ENCODE data around the gene MRPS7. TPM values are rescaled to one million over a fixed set of nuclear protein-coding genes. Genes with fewer than 3 reads are reported as not detected.
"Not testable (repeated sequence)": the region's sequence is repeated elsewhere in the genome, so short reads cannot be mapped to it uniquely, and the experiment has no call there.

Gene MRPS7
- total RNA-seq, 6 donors from 2014 or later, result 23.7 to 56.7 (median 36.9) TPM

- Histone ChIP-seq H3K4me1 (peaks cover 7 to 37% (median 10%) of the 10 kb centered on the region in 4 donors), H3K36me3 (peaks cover 0 to 9% (median 0%) of the 10 kb centered on the region in 4 donors), H3K4me3 (no peak overlapping the region), H3K27me3 (no peaks in the 10 kb centered on the region), H3K27ac (no peak overlapping the region), H3K9me3 (no peaks in the 10 kb centered on the region)
- DNase-seq (no peak), ATAC-seq (ENCODE audit: low FRiP score in 2 of 2) (no peak)
- WGBS, 2 donors, result 88 to 93% methylated on average over 8 of the region's 8 CpGs
- no peak for TF ChIP-seq EP300 (IDR thresholded peaks at IDR 0.05)
- TF ChIP-seq CTCF (IDR thresholded peaks at IDR 0.05), result no peak
- TF ChIP-seq POLR2AphosphoS5 (IDR thresholded peaks at IDR 0.05), result no peak
- no peak for TF ChIP-seq POLR2A (IDR thresholded peaks at IDR 0.05)
Observed at GRCh38 chr17:75252039-75252816, 9.5 kb upstream of the MRPS7 start.

- peak in 1 of 2 donors; percentile 62 for DNase-seq
- not testable (repeated sequence) for H3K4me3 ChIP-seq; ATAC-seq (ENCODE audit: low FRiP score in 2 of 2); H3K27me3 ChIP-seq; H3K36me3 ChIP-seq; H3K9me3 ChIP-seq
- peak overlapping the region in 3 of 4 donors; percentile 40 to 65 (median 44) for H3K27ac ChIP-seq
- 50 to 80% methylated on average over 7 to 11 of the region's 11 CpGs for WGBS, 2 donors
- peaks cover 20 to 52% (median 27%) of the 10 kb centered on the region in 4 donors for H3K4me1 ChIP-seq
Observed at GRCh38 chr17:75255954-75256698, 5.6 kb upstream of the MRPS7 start.

DNA sequence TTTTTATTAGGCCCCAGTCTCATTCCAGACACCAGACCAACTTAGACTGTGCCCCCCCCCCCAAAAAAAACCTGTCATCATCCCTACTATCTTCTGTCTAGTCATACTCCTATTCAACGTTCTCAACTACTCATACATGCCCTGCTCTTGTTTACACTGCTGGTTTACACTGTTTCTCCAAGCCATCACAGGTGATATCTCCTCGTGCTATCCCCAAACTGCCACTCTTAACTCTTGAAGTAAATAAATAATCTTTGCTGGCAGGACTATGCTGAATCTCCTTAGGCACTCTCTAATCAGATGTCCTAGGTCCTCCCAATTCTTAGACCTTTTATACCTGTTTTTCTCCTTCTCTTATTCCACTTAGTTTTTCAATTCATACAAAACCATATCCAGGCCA lies 4.5 kb upstream of the MRPS7 start:
- not testable (repeated sequence) for H3K27ac ChIP-seq; ATAC-seq (ENCODE audit: low FRiP score in 2 of 2); H3K27me3 ChIP-seq; DNase-seq; H3K9me3 ChIP-seq; H3K4me3 ChIP-seq; H3K36me3 ChIP-seq
- peaks cover 23 to 52% (median 27%) of the 10 kb centered on the region in 4 donors for H3K4me1 ChIP-seq
- 53 to 55% methylated on average over 2 of the region's 2 CpGs for WGBS, 2 donors

DNA sequence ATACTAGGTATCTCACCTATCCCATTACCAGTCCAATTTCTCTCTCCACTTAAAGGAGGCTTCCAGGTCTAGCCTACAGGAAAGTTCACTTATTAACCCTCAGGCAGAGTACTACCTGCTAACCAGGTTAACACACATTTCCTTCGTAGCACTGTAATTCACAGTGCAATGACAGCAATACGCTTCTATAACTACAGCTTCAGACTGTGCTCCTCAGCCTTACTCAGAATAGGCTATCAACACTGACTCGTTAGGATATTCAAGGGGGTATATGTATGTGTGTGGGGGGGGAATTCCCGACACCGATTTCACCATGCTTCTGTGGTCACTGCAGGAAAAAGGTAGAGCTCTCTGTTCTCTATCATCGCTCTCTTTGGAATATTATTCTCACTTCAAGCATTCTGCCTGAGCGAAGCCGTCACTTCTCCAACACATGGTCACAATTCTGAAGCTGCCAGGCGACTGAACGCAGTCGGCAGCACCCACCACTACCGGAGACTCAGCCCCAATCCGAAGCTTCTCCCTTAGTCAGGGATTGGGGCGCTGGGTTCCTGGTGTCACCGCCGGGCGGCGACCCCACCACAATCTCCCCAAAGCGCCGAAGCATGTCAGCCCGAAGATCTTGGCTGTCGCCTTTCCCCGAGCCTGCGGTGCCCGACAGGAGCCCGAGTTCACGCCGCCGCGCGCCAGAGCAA lies 891 bp upstream of the MRPS7 start:
- WGBS, 2 donors, result 2 to 8% methylated on average over 8 to 31 of the region's 31 CpGs
- no peak for DNase-seq
- peak overlapping the region; percentile 79 to 97 (median 92) for H3K4me3 ChIP-seq
- peaks cover under 1 to 27% (median 22%) of the 10 kb centered on the region in 4 donors for H3K36me3 ChIP-seq
- H3K9me3 ChIP-seq, result no peaks in the 10 kb centered on the region
- H3K27me3 ChIP-seq, result no peaks in the 10 kb centered on the region
- peak overlapping the region; percentile 95 to 99 (median 97) for H3K27ac ChIP-seq
- ATAC-seq (ENCODE audit: low FRiP score in 2 of 2), result peak in 1 of 2 donors; percentile 20
- peaks cover 27 to 50% (median 35%) of the 10 kb centered on the region in 4 donors for H3K4me1 ChIP-seq
- TF ChIP-seq CTCF (IDR thresholded peaks at IDR 0.05), result peak in 3 of 6 experiments; percentile 12 to 30 (median 12)
- TF ChIP-seq POLR2AphosphoS5 (IDR thresholded peaks at IDR 0.05), result no peak

GRCh38 chr17:75262112-75262606 lies 480 bp downstream of the MRPS7 start:
- DNase-seq, result peak in 1 of 2 donors; percentile 73
- WGBS, 2 donors, result 2 to 3% methylated on average over 14 to 22 of the region's 23 CpGs

More at GRCh38 chr17:75262112-75262606, 480 bp downstream of the MRPS7 start:
- Histone ChIP-seq H3K9me3 (no peaks in the 10 kb centered on the region), H3K36me3 (peaks cover 7 to 41% (median 33%) of the 10 kb centered on the region in 4 donors), H3K27ac (peak overlapping the region; percentile 95 to 99 (median 97)), H3K27me3 (no peaks in the 10 kb centered on the region), H3K4me3 (peak overlapping the region; percentile 79 to 97 (median 86)), H3K4me1 (peaks cover 27 to 54% (median 34%) of the 10 kb centered on the region in 4 donors)
- ATAC-seq (ENCODE audit: low FRiP score in 2 of 2), result peak in 1 of 2 donors; percentile 31
- TF ChIP-seq POLR2A (IDR thresholded peaks at IDR 0.05), result no peak
- no peak for TF ChIP-seq EP300 (IDR thresholded peaks at IDR 0.05)
- TF ChIP-seq CTCF (IDR thresholded peaks at IDR 0.05), result no peak
